Osteocyte (in vitro differentiated cells): Measurements from ENCODE around the gene MRPL18. TPM values are rescaled to one million over a fixed set of nuclear protein-coding genes. Genes with fewer than 3 reads are reported as not detected.
"Not testable (repeated sequence)": the region's sequence is repeated elsewhere in the genome, so short reads cannot be mapped to it uniquely, and the experiment has no call there.

Source experiments
- DNase-seq: peaks from one replicate; pipeline ENCODE4 v3.0.0; 2021; ENCODE audit warnings: mixed read lengths; ENCODE audit not compliant: unreplicated experiment; ENCODE audit errors: extremely low spot score
- H3K27ac Mint-ChIP-seq: one replicate; pipeline ENCODE4 v1.8.0; 2021; ENCODE audit warnings: mild to moderate bottlenecking, mixed read lengths; ENCODE audit not compliant: unreplicated experiment
- H3K27me3 Mint-ChIP-seq: one replicate; pipeline ENCODE4 v1.8.0; 2021; ENCODE audit warnings: mixed read lengths; ENCODE audit not compliant: unreplicated experiment
- H3K36me3 Mint-ChIP-seq: one replicate; pipeline ENCODE4 v1.8.0; 2021; ENCODE audit warnings: mixed read lengths; ENCODE audit not compliant: unreplicated experiment
- H3K4me1 Mint-ChIP-seq: one replicate; pipeline ENCODE4 v1.8.0; 2021; ENCODE audit warnings: mixed read lengths; ENCODE audit not compliant: unreplicated experiment
- H3K4me3 Mint-ChIP-seq: one replicate; pipeline ENCODE4 v1.8.0; 2021; ENCODE audit warnings: mild to moderate bottlenecking, moderate library complexity, mixed read lengths; ENCODE audit not compliant: unreplicated experiment
- H3K9me3 Mint-ChIP-seq: one replicate; pipeline ENCODE4 v1.8.0; 2021; ENCODE audit warnings: mixed read lengths; ENCODE audit not compliant: unreplicated experiment
- long read RNA-seq: library from polyadenylated mRNA; unstranded; transcript quantifications from one replicate; pipeline ENCODE4 v2.0.0, GENCODE V29; 2021
- total RNA-seq: library from RNA; stranded (reverse); gene quantifications from 2 replicates; pipeline ENCODE4 v1.2.1, GENCODE V29; 2021
- TF ChIP-seq, protein P1 (sequence below): fragments of 200-600 bp; sonication (generic); IDR thresholded peaks from 2 replicates; pipeline ENCODE4 v1.5.0; 2021; ENCODE audit warnings: antibody characterized with exemption, mild to moderate bottlenecking, moderate library complexity

Gene MRPL18
- total RNA-seq = 47.1 and 47.3 TPM in 2 replicates
- long read RNA-seq, transcript MRPL18-201 (4 exons, 978 nt) = major isoform, 59 of 77 reads
- long read RNA-seq, partial matches to known transcripts = 2 of 77 reads
- long read RNA-seq, other reads (novel, unspliced or antisense) = 15 of 77 reads

DNA sequence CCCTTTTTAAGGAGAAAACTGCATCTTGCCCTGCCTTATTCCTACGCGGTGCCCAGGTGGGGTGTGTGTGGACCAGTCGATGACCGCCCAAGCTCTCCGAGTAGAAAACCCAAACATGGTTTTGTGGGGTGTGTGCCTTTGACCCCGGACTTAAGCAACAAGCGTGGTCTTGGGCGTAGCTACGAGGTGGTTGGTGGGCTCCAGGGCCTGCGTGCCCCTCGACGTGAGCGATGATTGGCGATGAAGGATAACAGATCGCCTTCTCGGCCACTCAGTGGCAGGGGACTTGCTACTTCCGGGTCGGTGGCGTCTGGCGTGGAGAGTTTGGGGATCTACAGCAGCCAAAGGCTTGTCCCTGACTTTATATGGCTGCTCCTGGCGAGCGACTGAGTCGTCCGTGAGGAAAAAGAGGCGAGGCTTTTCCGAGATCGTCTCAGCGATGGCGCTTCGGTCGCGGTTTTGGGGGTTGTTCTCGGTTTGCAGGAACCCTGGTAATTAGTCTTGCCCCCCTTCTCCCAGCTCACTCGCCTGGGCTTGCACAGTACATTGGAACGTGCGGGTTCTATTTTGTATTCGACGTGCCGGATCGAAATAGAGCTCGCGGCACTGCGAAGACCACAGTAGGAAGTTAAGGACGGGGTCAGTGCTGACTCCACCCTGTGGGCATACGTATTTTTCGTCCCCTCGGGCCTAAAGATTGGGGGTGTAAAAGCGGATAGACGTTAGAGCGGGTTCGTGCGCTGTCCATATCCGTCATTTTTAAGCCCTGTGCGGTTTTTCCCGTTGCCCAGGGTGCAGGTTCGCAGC, at the start of gene MRPL18:
Gene MRPL18 (plus strand): TSS at position 319 of the 807 bp plus-strand sequence. CDS start 121 bp downstream, at position 440.
- H3K27ac Mint-ChIP-seq = peak within 1 kb of the TSS; percentile 99
- peak; percentile 95 for DNase-seq
- H3K27me3 Mint-ChIP-seq = no peaks in the 10 kb centered on the region
- peaks cover 31% of the 10 kb centered on the region for H3K36me3 Mint-ChIP-seq
- H3K9me3 Mint-ChIP-seq = no peaks in the 10 kb centered on the region
- TF ChIP-seq, protein P1, sequence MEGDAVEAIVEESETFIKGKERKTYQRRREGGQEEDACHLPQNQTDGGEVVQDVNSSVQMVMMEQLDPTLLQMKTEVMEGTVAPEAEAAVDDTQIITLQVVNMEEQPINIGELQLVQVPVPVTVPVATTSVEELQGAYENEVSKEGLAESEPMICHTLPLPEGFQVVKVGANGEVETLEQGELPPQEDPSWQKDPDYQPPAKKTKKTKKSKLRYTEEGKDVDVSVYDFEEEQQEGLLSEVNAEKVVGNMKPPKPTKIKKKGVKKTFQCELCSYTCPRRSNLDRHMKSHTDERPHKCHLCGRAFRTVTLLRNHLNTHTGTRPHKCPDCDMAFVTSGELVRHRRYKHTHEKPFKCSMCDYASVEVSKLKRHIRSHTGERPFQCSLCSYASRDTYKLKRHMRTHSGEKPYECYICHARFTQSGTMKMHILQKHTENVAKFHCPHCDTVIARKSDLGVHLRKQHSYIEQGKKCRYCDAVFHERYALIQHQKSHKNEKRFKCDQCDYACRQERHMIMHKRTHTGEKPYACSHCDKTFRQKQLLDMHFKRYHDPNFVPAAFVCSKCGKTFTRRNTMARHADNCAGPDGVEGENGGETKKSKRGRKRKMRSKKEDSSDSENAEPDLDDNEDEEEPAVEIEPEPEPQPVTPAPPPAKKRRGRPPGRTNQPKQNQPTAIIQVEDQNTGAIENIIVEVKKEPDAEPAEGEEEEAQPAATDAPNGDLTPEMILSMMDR = no peak
- peak within 1 kb of the TSS; percentile 93 for H3K4me3 Mint-ChIP-seq
- peaks cover 35% of the 10 kb centered on the region for H3K4me1 Mint-ChIP-seq

- H3K4me3 Mint-ChIP-seq = no peak overlapping the region
- DNase-seq = no peak
Measured at GRCh38 chr6:159742165-159742564, 48.1 kb upstream of the MRPL18 start.

DNA sequence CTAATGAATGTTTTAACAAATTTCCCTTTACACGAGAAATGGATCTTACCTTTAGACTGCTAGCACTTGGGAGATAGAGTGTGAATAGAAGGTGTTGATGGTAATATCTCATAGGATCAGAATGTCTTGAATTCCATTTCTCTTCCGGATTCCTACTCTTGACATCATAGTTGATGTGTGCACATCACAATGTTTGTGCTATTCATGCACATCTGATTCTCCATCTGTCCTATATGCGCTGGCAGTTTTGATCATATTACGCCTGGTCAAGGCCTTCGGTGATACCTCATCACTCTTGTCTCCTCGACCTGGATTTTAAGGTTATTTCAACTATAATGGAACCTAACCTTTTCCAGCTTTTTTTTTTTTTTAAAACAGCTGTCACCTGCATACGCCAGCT, 45.2 kb upstream of the MRPL18 start:
- H3K9me3 Mint-ChIP-seq = no peaks in the 10 kb centered on the region
- no peak overlapping the region for H3K27ac Mint-ChIP-seq
- H3K36me3 Mint-ChIP-seq = peaks cover 58% of the 10 kb centered on the region
- no peaks in the 10 kb centered on the region for H3K4me1 Mint-ChIP-seq
- H3K27me3 Mint-ChIP-seq = no peaks in the 10 kb centered on the region
- TF ChIP-seq, protein P1 = no peak
- DNase-seq = no peak
- H3K4me3 Mint-ChIP-seq = no peak overlapping the region

More at GRCh38 chr6:159742165-159742564, 48.1 kb upstream of the MRPL18 start:
- Mint-ChIP-seq H3K4me1 (peaks cover 2% of the 10 kb centered on the region), H3K27me3 (no peaks in the 10 kb centered on the region), H3K27ac (no peak overlapping the region), H3K36me3 (peaks cover 44% of the 10 kb centered on the region), H3K9me3 (no peaks in the 10 kb centered on the region)
- TF ChIP-seq, protein P1 = no peak

DNA sequence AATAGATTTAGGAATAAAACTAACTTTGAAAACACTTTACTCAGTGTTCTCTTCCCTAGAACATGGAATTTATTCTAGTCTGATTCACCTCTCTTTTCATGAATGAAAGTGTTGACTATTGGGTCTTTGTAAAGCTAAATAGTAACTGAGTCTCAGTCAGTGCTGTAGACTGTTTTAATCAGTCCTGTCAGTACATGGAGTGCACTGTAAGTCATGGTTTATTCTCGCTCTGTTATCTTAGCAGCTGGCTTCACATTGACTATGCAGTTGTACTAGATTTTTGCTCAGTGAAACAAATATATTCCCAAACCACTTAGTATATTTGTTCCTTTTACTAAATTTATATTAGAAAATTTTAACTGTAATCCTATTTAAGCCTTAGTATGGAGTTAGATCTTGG, 43.5 kb upstream of the MRPL18 start:
- no peaks in the 10 kb centered on the region for H3K27me3 Mint-ChIP-seq
- peaks cover 56% of the 10 kb centered on the region for H3K36me3 Mint-ChIP-seq
- H3K27ac Mint-ChIP-seq = no peak overlapping the region
- DNase-seq = no peak
- TF ChIP-seq, protein P1 = no peak
- no peak overlapping the region for H3K4me3 Mint-ChIP-seq
- H3K4me1 Mint-ChIP-seq = no peaks in the 10 kb centered on the region
- H3K9me3 Mint-ChIP-seq = no peaks in the 10 kb centered on the region

GRCh38 chr6:159748127-159748526, 42.1 kb upstream of the MRPL18 start:
- not testable (repeated sequence) for H3K27me3 Mint-ChIP-seq, H3K27ac Mint-ChIP-seq, DNase-seq, H3K4me1 Mint-ChIP-seq, H3K9me3 Mint-ChIP-seq, H3K4me3 Mint-ChIP-seq
- peaks cover 59% of the 10 kb centered on the region for H3K36me3 Mint-ChIP-seq
